IMR-90 (cell line): Measurements from ENCODE around the gene RASGEF1C. TPM values are rescaled to one million over a fixed set of nuclear protein-coding genes. Genes with fewer than 3 reads are reported as not detected.

Source experiments
- ATAC-seq: fragments of 200-7000 bp; cut with Tn5 transposase; 2 replicates; pipeline ENCODE4 v1.9.1; 2020; ENCODE audit warnings: low read depth, mild to moderate bottlenecking, moderate library complexity
- BruUV-seq: library from RNA; stranded (reverse); fragments of 400-500 nt; replicated peaks from 2 replicates; lab custom pipeline; 2021; lab: Mats Ljungman, UMichigan
- CTCF ChIA-PET: fragments of 300-600 bp; formaldehyde crosslinking; extraction: SDS; loops from one replicate; lab custom pipeline; 2021; ENCODE audit warnings: antibody characterized with exemption; lab: Yijun Ruan, JAX
- POLR2A ChIA-PET: fragments of 300-600 bp; sonication (Branson Sonifier 250); formaldehyde crosslinking; loops from one replicate; lab custom pipeline; 2022; ENCODE audit warnings: antibody characterized with exemption; ENCODE audit not compliant: unreplicated experiment; lab: Charles Lee
- DNase-seq: peaks from one replicate; pipeline ENCODE4 v3.0.0; 2013
- H2AFZ ChIP-seq: replicated peaks from 2 replicates; pipeline ENCODE3; 2013; ENCODE audit warnings: low read length, mild to moderate bottlenecking; ENCODE audit not compliant: poor library complexity
- H2AK5ac ChIP-seq: 2 replicates; pipeline ENCODE4 v1.6.1; 2013; ENCODE audit warnings: low read depth, low read length, inconsistent platforms
- H2AK9ac ChIP-seq: replicated peaks from 2 replicates; pipeline ENCODE3; 2013; ENCODE audit warnings: mild to moderate bottlenecking, low read depth, low read length, moderate library complexity; ENCODE audit not compliant: poor library complexity
- H2BK120ac ChIP-seq: 2 replicates; pipeline ENCODE4 v1.6.1; 2013; ENCODE audit warnings: low read depth, low read length, inconsistent platforms
- H2BK15ac ChIP-seq: 3 replicates; pipeline ENCODE4 v1.6.1; 2013; ENCODE audit warnings: low read depth, low read length, inconsistent platforms
- H2BK20ac ChIP-seq: 2 replicates; pipeline ENCODE4 v1.6.1; 2013; ENCODE audit warnings: low read depth, mild to moderate bottlenecking, inconsistent platforms, low read length, moderate library complexity
- H2BK5ac ChIP-seq: 2 replicates; pipeline ENCODE4 v1.6.1; 2013; ENCODE audit warnings: mild to moderate bottlenecking, low read depth, low read length, inconsistent platforms; ENCODE audit not compliant: poor library complexity, severe bottlenecking
- H3K14ac ChIP-seq: replicated peaks from 2 replicates; pipeline ENCODE4 v1.6.1; 2013; ENCODE audit warnings: low read depth, low read length, inconsistent platforms
- H3K18ac ChIP-seq: 2 replicates; pipeline ENCODE4 v1.6.1; 2013; ENCODE audit warnings: low read depth, low read length, control low read depth
- H3K23ac ChIP-seq: 2 replicates; pipeline ENCODE4 v1.6.1; 2013; ENCODE audit warnings: low read depth, low read length, inconsistent platforms
- H3K27ac ChIP-seq: 2 replicates; pipeline ENCODE4 v1.5.1; 2013; ENCODE audit warnings: mild to moderate bottlenecking, control low read depth, low read length; ENCODE audit not compliant: insufficient read depth
- H3K27me3 ChIP-seq: 2 replicates; pipeline ENCODE4 v1.6.1; 2013; ENCODE audit warnings: low read length; ENCODE audit not compliant: control insufficient read depth, insufficient read depth
- H3K36me3 ChIP-seq: 2 replicates; pipeline ENCODE4 v1.6.1; 2013; ENCODE audit warnings: low read length, mixed read lengths; ENCODE audit not compliant: control insufficient read depth, insufficient read depth
- H3K4ac ChIP-seq: 2 replicates; pipeline ENCODE4 v1.6.1; 2013; ENCODE audit warnings: low read depth, low read length, inconsistent platforms
- H3K4me1 ChIP-seq: 2 replicates; pipeline ENCODE4 v1.6.1; 2013; ENCODE audit warnings: low read length, mixed read lengths; ENCODE audit not compliant: control insufficient read depth, insufficient read depth
- H3K4me2 ChIP-seq: 2 replicates; pipeline ENCODE4 v1.6.1; 2013; ENCODE audit warnings: low read depth, mild to moderate bottlenecking, control low read depth, low read length, moderate library complexity
- H3K4me3 ChIP-seq: 2 replicates; pipeline ENCODE4 v1.5.1; 2013; ENCODE audit warnings: low read depth, mild to moderate bottlenecking, control low read depth, low read length, moderate library complexity; ENCODE audit not compliant: insufficient read depth
- H3K56ac ChIP-seq: 2 replicates; pipeline ENCODE4 v1.6.1; 2013; ENCODE audit warnings: low read length, inconsistent platforms; ENCODE audit not compliant: insufficient read depth; ENCODE audit errors: extremely low read depth
- H3K79me1 ChIP-seq, 2 experiments: 2 replicates each; pipeline ENCODE4 v1.6.1; 2013; ENCODE audit warnings: low read length in 2 of 2, inconsistent platforms in 1 of 2, low read depth in 1 of 2
- H3K9ac ChIP-seq: 2 replicates; pipeline ENCODE4 v1.6.1; 2013; ENCODE audit warnings: low read depth, low read length, control low read depth
- H3K9me1 ChIP-seq: 2 replicates; pipeline ENCODE4 v1.6.1; 2013; ENCODE audit warnings: low read length, inconsistent platforms; ENCODE audit not compliant: insufficient read depth
- H3K9me3 ChIP-seq: 2 replicates; pipeline ENCODE4 v1.6.1; 2013; ENCODE audit warnings: low read length; ENCODE audit not compliant: control insufficient read depth, insufficient read depth
- H4K20me1 ChIP-seq: 2 replicates; pipeline ENCODE4 v1.6.1; 2013; ENCODE audit warnings: low read length, inconsistent platforms; ENCODE audit not compliant: insufficient read depth
- H4K5ac ChIP-seq: 2 replicates; pipeline ENCODE4 v1.6.1; 2013; ENCODE audit warnings: mild to moderate bottlenecking, low read depth, low read length, control low read depth
- H4K8ac ChIP-seq, 2 experiments: 2 replicates each; pipeline ENCODE4 v1.6.1; 2013; ENCODE audit warnings: low read depth in 2 of 2, low read length in 2 of 2, control low read depth in 1 of 2, inconsistent platforms in 1 of 2
- H4K91ac ChIP-seq: 2 replicates; pipeline ENCODE4 v1.6.1; 2013; ENCODE audit warnings: low read depth, low read length, inconsistent platforms; ENCODE audit not compliant: insufficient read depth
- BHLHE40 ChIP-seq: fragments of 150-350 bp; IDR thresholded peaks from 2 replicates; pipeline ENCODE4 v1.6.1; 2016; ENCODE audit warnings: mild to moderate bottlenecking, low read depth, low read length
- CEBPB ChIP-seq: IDR thresholded peaks from 2 replicates; pipeline ENCODE4 v1.6.1; 2012; ENCODE audit warnings: low read depth, low read length, improper control_type of control experiment
- CTCF ChIP-seq: conservative IDR thresholded peaks from 2 replicates; pipeline ENCODE4 v1.5.1; 2012; ENCODE audit warnings: mild to moderate bottlenecking, low read depth, low read length, improper control_type of control experiment
- ELK1 ChIP-seq: fragments of 150-350 bp; IDR thresholded peaks from 2 replicates; pipeline ENCODE4 v1.6.1; 2016; ENCODE audit warnings: low read depth, mild to moderate bottlenecking, low read length, moderate library complexity, borderline replicate concordance
- FOS ChIP-seq: fragments of 150-350 bp; IDR thresholded peaks from 2 replicates; pipeline ENCODE4 v1.6.1; 2016; ENCODE audit warnings: low read depth, low read length
- MAFK ChIP-seq: IDR thresholded peaks from 2 replicates; pipeline ENCODE4 v1.6.1; 2012; ENCODE audit warnings: low read depth, low read length, improper control_type of control experiment
- MAZ ChIP-seq: IDR thresholded peaks from 2 replicates; pipeline ENCODE4 v1.6.1; 2012; ENCODE audit warnings: low read depth, mild to moderate bottlenecking, low read length, improper control_type of control experiment, moderate library complexity, borderline replicate concordance
- MXI1 ChIP-seq: IDR thresholded peaks from 2 replicates; pipeline ENCODE4 v1.6.1; 2012; ENCODE audit warnings: low read depth, mild to moderate bottlenecking, low read length, moderate library complexity, borderline replicate concordance
- NFE2L2 ChIP-seq: fragments of 150-350 bp; IDR thresholded peaks from 2 replicates; pipeline ENCODE4 v1.6.1; 2016; ENCODE audit warnings: low read depth, mild to moderate bottlenecking, low read length
- POLR2A ChIP-seq: IDR thresholded peaks from 2 replicates; pipeline ENCODE4 v1.6.1; 2012; ENCODE audit warnings: mild to moderate bottlenecking, low read depth, low read length
- RAD21 ChIP-seq: IDR thresholded peaks from 2 replicates; pipeline ENCODE4 v1.6.1; 2012; ENCODE audit warnings: low read length, improper control_type of control experiment
- RCOR1 ChIP-seq: IDR thresholded peaks from 2 replicates; pipeline ENCODE4 v1.6.1; 2012; ENCODE audit warnings: mild to moderate bottlenecking, low read length, improper control_type of control experiment; ENCODE audit not compliant: insufficient replicate concordance
- RFX5 ChIP-seq: IDR thresholded peaks from 2 replicates; pipeline ENCODE4 v1.8.0; 2012; ENCODE audit warnings: low read depth, mild to moderate bottlenecking, low read length, moderate library complexity
- SMC3 ChIP-seq: fragments of 150-350 bp; IDR thresholded peaks from 2 replicates; pipeline ENCODE4 v1.6.1; 2016; ENCODE audit warnings: low read depth, mild to moderate bottlenecking, antibody characterized with exemption, low read length, moderate library complexity
- USF2 ChIP-seq: fragments of 150-350 bp; IDR thresholded peaks from 2 replicates; pipeline ENCODE4 v1.6.1; 2017; ENCODE audit warnings: mild to moderate bottlenecking, antibody characterized with exemption, low read length, low read depth
- WGBS, 2 experiments: methylation state at CpG; one replicate each; pipeline versions ENCODE4 v1.1.5 to v1.1.7; 2013; ENCODE audit warnings: missing lambda C conversion rate in 2 of 2; ENCODE audit not compliant: insufficient read length in 1 of 2; ENCODE audit errors: extremely low coverage in 2 of 2; 5-methylcytosine and 5-hydroxymethylcytosine counted together
- dilution Hi-C: fragments of 300-500 bp; cut with HindIII; formaldehyde crosslinking; loops from one replicate; pipeline ENCODE4 v1.14.3; 2018; ENCODE audit warnings: low sequenced_read_pairs; ENCODE audit not compliant: unreplicated experiment
- in situ Hi-C: fragments of 300-500 bp; cut with MboI; formaldehyde crosslinking; loops from 3 replicates; pipeline ENCODE4 v1.14.3; 2019; ENCODE audit warnings: low sequenced_read_pairs, inconsistent platforms, mixed read lengths
- intact Hi-C: fragments of 100-400 bp; cut with micrococcal nuclease; formaldehyde crosslinking; loops from 2 replicates; pipeline ENCODE4 v1.10.0; 2022
- polyA plus RNA-seq, 3 experiments: library from polyadenylated mRNA; depleted of rRNA; stranded (reverse); fragments of >200 nt; gene quantifications; 2 replicates each; pipeline ENCODE4 v1.2.3, GENCODE V29; 2012; ENCODE audit warnings: low replicate concordance in 1 of 3
- total RNA-seq: library from RNA; depleted of rRNA; stranded (reverse); fragments of >200 nt; gene quantifications from 2 replicates; pipeline ENCODE4 v1.2.3, GENCODE V29; 2012

Gene RASGEF1C
- total and polyA plus RNA-seq, 2 of the 4 experiments (the other 2 are of a cell fraction) = not detected

- BruUV-seq = no TSS peak
- H4K5ac ChIP-seq = no peak overlapping the region
- dilution Hi-C loops = no loop called here
- H3K4me1 ChIP-seq = peaks cover 2% of the 10 kb centered on the region; the same call in 1 of the 2 replicates
- DNase-seq = no peak
- no peak for ATAC-seq
- no peak overlapping the region for H3K4me2 ChIP-seq
- no peak overlapping the region for H3K4me3 ChIP-seq
- no peak overlapping the region for H3K4ac ChIP-seq
- H3K79me1 ChIP-seq = no peaks in the 10 kb centered on the region
- CTCF ChIA-PET = no interaction called here
- no peak overlapping the region for H2BK20ac ChIP-seq
- in situ Hi-C loops = loop anchor here (25.0 kb wide), 1 partner anchor 328 kb away; no protein-coding TSS in a partner anchor
- no peak overlapping the region for H3K9ac ChIP-seq
- H4K20me1 ChIP-seq = no peaks in the 10 kb centered on the region; the same call in 1 of the 2 replicates
- H3K18ac ChIP-seq = no peak overlapping the region
- no peak overlapping the region for H3K27ac ChIP-seq
- TF ChIP-seq BHLHE40 (no peak), MAFK (no peak), MXI1 (no peak), RFX5 (no peak), FOS (no peak), RAD21 (no peak), MAZ (no peak), ELK1 (no peak), USF2 (no peak), CTCF (no peak), NFE2L2 (no peak), POLR2A (no peak), RCOR1 (no peak), SMC3 (no peak), CEBPB (no peak)
- no peak overlapping the region for H4K91ac ChIP-seq
- no peaks in the 10 kb centered on the region for H3K36me3 ChIP-seq
- H3K27me3 ChIP-seq = peaks cover 23% of the 10 kb centered on the region
- 92% methylated on average over 2 of the region's 9 CpGs; no CpG with 5 or more reads in 1 of the 2 experiments for WGBS, 2 experiments
- H3K9me1 ChIP-seq = no peaks in the 10 kb centered on the region
- no peaks in the 10 kb centered on the region; the same call in 1 of the 2 replicates for H3K9me3 ChIP-seq
- H2AFZ ChIP-seq = no peak overlapping the region
- POLR2A ChIA-PET = no interaction called here
- H2AK5ac ChIP-seq = no peak overlapping the region
- no peak overlapping the region for H2AK9ac ChIP-seq
- no peak overlapping the region for H4K8ac ChIP-seq
- H3K23ac ChIP-seq = no peak overlapping the region
- no peak overlapping the region for H2BK120ac ChIP-seq
- H2BK5ac ChIP-seq = no peak overlapping the region
- no peak overlapping the region for H3K14ac ChIP-seq
- no peak overlapping the region for H2BK15ac ChIP-seq
- intact Hi-C loops = no loop called here
- H3K56ac ChIP-seq = no peak overlapping the region
These were observed 75.0 kb downstream of the RASGEF1C start for GRCh38 chr5:180133971-180134508.
